ENCODE measurements around the gene SHISA8. TPM values are rescaled to one million over a fixed set of nuclear protein-coding genes. Genes with fewer than 3 reads are reported as not detected.
A peak's percentile ranks its signal among the peaks of the same experiment; 100 is the strongest.

The SHISA8 gene
- total and polyA plus RNA-seq, 10 of the 15 experiments (the other 5 are each of a cell fraction or from before 2014, with no cell fraction given): 0.06 to 10.1 (median 0.25) TPM

DNA sequence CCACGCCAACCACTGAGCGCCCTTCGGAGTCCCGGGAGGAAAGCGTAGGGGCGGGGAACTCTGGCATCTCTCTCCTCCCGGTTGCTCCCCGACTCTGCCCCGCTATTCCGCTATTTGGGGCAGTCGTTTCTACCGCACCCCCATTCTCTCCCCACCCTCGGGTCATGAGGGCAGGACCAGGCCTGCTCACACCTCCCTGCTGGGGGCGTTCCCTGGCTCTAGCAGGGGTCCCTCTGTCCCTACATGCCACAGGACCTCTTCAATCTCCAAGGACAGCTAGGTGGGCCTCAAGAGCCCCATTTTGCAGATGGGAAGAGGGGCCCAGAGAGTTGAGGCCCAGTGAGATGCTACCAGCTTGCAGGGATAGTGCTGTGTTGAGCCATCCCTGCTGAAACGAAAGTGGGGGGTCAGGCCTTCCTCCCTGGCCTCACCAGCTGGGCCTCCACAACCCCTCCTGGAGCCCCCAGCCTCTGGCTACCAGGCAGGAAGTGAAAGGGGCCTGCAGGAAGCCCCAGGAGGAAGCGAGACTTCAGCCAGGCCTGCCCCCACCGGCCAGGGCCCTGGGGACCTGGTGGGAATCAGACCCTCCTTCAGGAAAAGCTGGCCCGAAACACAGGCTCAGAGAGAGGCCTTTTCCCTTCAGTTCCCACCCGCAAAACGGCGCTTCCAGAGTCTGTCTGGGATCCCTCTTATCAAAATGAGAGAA is 5.5 kb upstream of the SHISA8 start (continued):
- TF ChIP-seq KAT2A (conservative IDR thresholded peaks at IDR 0.05; ENCODE audit: control insufficient read depth, low read depth, low read length) (no peak), RB1 (IDR thresholded peaks at IDR 0.05; ENCODE audit: borderline replicate concordance) (0 out of 2 replicates have a peak, but pooled peaks have one; percentile 20), MEF2A (IDR thresholded peaks at IDR 0.05; ENCODE audit: insufficient read depth, low read depth, low read length) (0 out of 2 replicates have a peak, but pooled peaks have one; percentile 51), CBFB (IDR thresholded peaks at IDR 0.05; ENCODE audit: low read depth) (no peak; the same call in none of the 2 replicates), POLR2AphosphoS2 (IDR thresholded peaks at IDR 0.05; ENCODE audit: low read depth, low read length) (peak; percentile 22; the same call in 1 of the 2 replicates), TCF3 (IDR thresholded peaks at IDR 0.05; ENCODE audit: borderline replicate concordance, insufficient read depth, low read depth, low read length) (peak; percentile 95), EZH2 (IDR thresholded peaks at IDR 0.05; ENCODE audit: borderline replicate concordance, control insufficient read depth, low read depth, low read length) (no peak), SMAD1 (IDR thresholded peaks at IDR 0.05; ENCODE audit: low read depth, partially characterized antibody) (peak; percentile 33), PAX5 (IDR thresholded peaks at IDR 0.05; ENCODE audit: borderline replicate concordance, low read depth, low read length) (peak; percentile 49; the same call in 1 of the 2 replicates), HCFC1 (IDR thresholded peaks at IDR 0.05; ENCODE audit: low read length) (no peak), ETV6 (conservative IDR thresholded peaks at IDR 0.05 in 1 of 2, IDR thresholded peaks at IDR 0.05 in 1 of 2; ENCODE audit: borderline replicate concordance in 1 of 2, low read depth in 1 of 2) (peak in 1 of 2 experiments; percentile 99; a peak in 2 of 4 replicates), CHD4 (IDR thresholded peaks at IDR 0.05) (no peak; the same call in 1 of the 2 replicates), NFIC (IDR thresholded peaks at IDR 0.05; ENCODE audit: low read depth, low read length) (no peak), POLR2AphosphoS5 (IDR thresholded peaks at IDR 0.05; ENCODE audit: low read length) (no peak), TCF7 (IDR thresholded peaks at IDR 0.05; ENCODE audit: borderline replicate concordance) (no peak), CHD2 (IDR thresholded peaks at IDR 0.05; ENCODE audit: borderline replicate concordance, low read depth, low read length) (peak; percentile 38; the same call in 1 of the 2 replicates)
- TF ChIP-seq, protein P1, sequence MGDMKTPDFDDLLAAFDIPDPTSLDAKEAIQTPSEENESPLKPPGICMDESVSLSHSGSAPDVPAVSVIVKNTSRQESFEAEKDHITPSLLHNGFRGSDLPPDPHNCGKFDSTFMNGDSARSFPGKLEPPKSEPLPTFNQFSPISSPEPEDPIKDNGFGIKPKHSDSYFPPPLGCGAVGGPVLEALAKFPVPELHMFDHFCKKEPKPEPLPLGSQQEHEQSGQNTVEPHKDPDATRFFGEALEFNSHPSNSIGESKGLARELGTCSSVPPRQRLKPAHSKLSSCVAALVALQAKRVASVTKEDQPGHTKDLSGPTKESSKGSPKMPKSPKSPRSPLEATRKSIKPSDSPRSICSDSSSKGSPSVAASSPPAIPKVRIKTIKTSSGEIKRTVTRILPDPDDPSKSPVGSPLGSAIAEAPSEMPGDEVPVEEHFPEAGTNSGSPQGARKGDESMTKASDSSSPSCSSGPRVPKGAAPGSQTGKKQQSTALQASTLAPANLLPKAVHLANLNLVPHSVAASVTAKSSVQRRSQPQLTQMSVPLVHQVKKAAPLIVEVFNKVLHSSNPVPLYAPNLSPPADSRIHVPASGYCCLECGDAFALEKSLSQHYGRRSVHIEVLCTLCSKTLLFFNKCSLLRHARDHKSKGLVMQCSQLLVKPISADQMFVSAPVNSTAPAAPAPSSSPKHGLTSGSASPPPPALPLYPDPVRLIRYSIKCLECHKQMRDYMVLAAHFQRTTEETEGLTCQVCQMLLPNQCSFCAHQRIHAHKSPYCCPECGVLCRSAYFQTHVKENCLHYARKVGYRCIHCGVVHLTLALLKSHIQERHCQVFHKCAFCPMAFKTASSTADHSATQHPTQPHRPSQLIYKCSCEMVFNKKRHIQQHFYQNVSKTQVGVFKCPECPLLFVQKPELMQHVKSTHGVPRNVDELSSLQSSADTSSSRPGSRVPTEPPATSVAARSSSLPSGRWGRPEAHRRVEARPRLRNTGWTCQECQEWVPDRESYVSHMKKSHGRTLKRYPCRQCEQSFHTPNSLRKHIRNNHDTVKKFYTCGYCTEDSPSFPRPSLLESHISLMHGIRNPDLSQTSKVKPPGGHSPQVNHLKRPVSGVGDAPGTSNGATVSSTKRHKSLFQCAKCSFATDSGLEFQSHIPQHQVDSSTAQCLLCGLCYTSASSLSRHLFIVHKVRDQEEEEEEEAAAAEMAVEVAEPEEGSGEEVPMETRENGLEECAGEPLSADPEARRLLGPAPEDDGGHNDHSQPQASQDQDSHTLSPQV (IDR thresholded peaks at IDR 0.05): peak; percentile 55; the same call in 1 of the 2 replicates
- TF ChIP-seq, protein P2, sequence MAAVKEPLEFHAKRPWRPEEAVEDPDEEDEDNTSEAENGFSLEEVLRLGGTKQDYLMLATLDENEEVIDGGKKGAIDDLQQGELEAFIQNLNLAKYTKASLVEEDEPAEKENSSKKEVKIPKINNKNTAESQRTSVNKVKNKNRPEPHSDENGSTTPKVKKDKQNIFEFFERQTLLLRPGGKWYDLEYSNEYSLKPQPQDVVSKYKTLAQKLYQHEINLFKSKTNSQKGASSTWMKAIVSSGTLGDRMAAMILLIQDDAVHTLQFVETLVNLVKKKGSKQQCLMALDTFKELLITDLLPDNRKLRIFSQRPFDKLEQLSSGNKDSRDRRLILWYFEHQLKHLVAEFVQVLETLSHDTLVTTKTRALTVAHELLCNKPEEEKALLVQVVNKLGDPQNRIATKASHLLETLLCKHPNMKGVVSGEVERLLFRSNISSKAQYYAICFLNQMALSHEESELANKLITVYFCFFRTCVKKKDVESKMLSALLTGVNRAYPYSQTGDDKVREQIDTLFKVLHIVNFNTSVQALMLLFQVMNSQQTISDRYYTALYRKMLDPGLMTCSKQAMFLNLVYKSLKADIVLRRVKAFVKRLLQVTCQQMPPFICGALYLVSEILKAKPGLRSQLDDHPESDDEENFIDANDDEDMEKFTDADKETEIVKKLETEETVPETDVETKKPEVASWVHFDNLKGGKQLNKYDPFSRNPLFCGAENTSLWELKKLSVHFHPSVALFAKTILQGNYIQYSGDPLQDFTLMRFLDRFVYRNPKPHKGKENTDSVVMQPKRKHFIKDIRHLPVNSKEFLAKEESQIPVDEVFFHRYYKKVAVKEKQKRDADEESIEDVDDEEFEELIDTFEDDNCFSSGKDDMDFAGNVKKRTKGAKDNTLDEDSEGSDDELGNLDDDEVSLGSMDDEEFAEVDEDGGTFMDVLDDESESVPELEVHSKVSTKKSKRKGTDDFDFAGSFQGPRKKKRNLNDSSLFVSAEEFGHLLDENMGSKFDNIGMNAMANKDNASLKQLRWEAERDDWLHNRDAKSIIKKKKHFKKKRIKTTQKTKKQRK (IDR thresholded peaks at IDR 0.05; ENCODE audit: low read depth, low read length): no peak
- TF ChIP-seq, protein P3, sequence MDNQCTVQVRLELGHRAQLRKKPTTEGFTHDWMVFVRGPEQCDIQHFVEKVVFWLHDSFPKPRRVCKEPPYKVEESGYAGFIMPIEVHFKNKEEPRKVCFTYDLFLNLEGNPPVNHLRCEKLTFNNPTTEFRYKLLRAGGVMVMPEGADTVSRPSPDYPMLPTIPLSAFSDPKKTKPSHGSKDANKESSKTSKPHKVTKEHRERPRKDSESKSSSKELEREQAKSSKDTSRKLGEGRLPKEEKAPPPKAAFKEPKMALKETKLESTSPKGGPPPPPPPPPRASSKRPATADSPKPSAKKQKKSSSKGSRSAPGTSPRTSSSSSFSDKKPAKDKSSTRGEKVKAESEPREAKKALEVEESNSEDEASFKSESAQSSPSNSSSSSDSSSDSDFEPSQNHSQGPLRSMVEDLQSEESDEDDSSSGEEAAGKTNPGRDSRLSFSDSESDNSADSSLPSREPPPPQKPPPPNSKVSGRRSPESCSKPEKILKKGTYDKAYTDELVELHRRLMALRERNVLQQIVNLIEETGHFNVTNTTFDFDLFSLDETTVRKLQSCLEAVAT (IDR thresholded peaks at IDR 0.05): peak; percentile 71
